Cardiac fibroblast (primary cell): ENCODE data around the gene MFRP.
A peak's percentile ranks its signal among the peaks of the same experiment; 100 is the strongest.

Source experiments
- DNase-seq, 2 donors: peaks; one replicate each; pipeline versions ENCODE4 v3.0.0 to v3.0.0-alpha.2; 2010; ENCODE audit warnings: low read depth in 2 of 2
- H3K4me3 ChIP-seq, 2 donors: replicated peaks in 1 of 2; 1 replicate in 1 of 2; 2 replicates in 1 of 2; pipeline ENCODE4 v1.5.1; 2011; ENCODE audit warnings: low read depth in 2 of 2, low read length in 2 of 2, mild to moderate bottlenecking in 2 of 2, moderate library complexity in 1 of 2
- TF ChIP-seq, protein P1 (sequence below): IDR thresholded peaks from one replicate; pipeline ENCODE4 v1.5.1; 2011; ENCODE audit warnings: low read depth, mild to moderate bottlenecking, low read length, inconsistent platforms

Gene MFRP

GRCh38 chr11:119336744-119337469 lies 9.6 kb downstream of the MFRP start:
- no peak for DNase-seq
- TF ChIP-seq, protein P1, sequence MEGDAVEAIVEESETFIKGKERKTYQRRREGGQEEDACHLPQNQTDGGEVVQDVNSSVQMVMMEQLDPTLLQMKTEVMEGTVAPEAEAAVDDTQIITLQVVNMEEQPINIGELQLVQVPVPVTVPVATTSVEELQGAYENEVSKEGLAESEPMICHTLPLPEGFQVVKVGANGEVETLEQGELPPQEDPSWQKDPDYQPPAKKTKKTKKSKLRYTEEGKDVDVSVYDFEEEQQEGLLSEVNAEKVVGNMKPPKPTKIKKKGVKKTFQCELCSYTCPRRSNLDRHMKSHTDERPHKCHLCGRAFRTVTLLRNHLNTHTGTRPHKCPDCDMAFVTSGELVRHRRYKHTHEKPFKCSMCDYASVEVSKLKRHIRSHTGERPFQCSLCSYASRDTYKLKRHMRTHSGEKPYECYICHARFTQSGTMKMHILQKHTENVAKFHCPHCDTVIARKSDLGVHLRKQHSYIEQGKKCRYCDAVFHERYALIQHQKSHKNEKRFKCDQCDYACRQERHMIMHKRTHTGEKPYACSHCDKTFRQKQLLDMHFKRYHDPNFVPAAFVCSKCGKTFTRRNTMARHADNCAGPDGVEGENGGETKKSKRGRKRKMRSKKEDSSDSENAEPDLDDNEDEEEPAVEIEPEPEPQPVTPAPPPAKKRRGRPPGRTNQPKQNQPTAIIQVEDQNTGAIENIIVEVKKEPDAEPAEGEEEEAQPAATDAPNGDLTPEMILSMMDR = no peak
- H3K4me3 ChIP-seq = no peak overlapping the region

GRCh38 chr11:119335655-119336543 lies 10.6 kb downstream of the MFRP start:
- DNase-seq = no peak
- TF ChIP-seq, protein P1 = no peak
- peak overlapping the region in 1 of 2 donors; percentile 96 for H3K4me3 ChIP-seq

GRCh38 chr11:119335091-119335654 lies 11.3 kb downstream of the MFRP start:
- H3K4me3 ChIP-seq = peak overlapping the region; percentile 86 to 96
- TF ChIP-seq, protein P1 = no peak
- DNase-seq = no peak

DNA sequence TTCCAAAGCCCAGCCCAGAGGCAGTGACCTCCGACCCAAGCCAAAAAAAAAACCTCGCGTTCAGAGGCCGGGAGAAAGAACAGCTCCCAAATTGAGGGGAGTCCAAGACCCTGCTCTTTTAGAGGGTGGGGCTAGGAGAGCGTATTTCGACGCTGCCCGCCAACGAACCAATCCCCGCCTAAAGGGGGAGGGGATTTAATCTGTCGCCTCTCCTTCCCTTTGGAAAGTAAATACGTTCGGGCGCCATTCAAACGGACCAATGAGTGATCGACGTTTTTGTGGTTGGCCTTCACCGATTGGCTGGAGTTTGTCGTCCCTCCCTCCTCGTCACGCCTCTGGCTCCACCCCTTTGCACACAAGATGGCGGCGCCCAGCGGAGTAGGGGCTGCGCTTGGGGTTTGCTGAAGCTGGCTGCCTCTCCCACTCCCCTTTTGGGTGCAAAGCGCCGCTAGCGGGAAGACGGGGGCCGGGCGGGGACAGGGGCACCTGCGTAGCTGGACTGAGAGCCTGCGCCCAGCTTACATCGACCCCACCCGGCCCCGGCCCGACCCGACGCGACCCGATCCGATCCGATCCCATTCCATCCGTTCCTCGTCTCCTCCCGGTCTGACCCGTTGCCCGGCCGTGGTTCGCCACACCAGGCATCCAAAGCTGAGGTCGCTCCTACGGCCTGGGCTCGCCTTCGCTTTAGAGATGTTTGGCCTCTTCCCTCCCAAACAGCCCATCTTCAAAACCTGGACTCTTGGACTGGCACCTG lies 12.2 kb downstream of the MFRP start, which contains the start of gene RNF26:
Gene RNF26, plus strand, starts transcription at position 354 of the 757 bp plus-strand sequence. CDS start 596 bp downstream, outside the sequence.
- peak within 1 kb of the TSS; percentile 86 to 96 for H3K4me3 ChIP-seq
- DNase-seq = peak; percentile 98 to 99
- TF ChIP-seq, protein P1 = no peak

GRCh38 chr11:119332111-119332765 lies 14.3 kb downstream of the MFRP start:
- TF ChIP-seq, protein P1 = no peak
- H3K4me3 ChIP-seq = no peak overlapping the region
- DNase-seq = no peak

- H3K4me3 ChIP-seq = no peak overlapping the region
- DNase-seq = no peak
- TF ChIP-seq, protein P1 = no peak
Measured at GRCh38 chr11:119330237-119330636, 16.3 kb downstream of the MFRP start.
